SK-N-MC (cell line): ENCODE measurements around the gene CCL16.
"Not testable (repeated sequence)": the region's sequence is repeated elsewhere in the genome, so short reads cannot be mapped to it uniquely, and the experiment has no call there.

Experiments
- DNase-seq: peaks from one replicate; pipeline ENCODE4 v3.0.0-alpha.2; 2011; ENCODE audit warnings: low read depth, low spot score
- H3K27ac ChIP-seq: fragments of 200-600 bp; sonication (generic); 2 replicates; pipeline ENCODE4 v1.5.1; 2016; ENCODE audit warnings: mixed run types
- H3K36me3 ChIP-seq: fragments of 200-600 bp; sonication (generic); 2 replicates; pipeline ENCODE4 v1.6.1; 2017; ENCODE audit warnings: antibody characterized with exemption, low read length, mixed read lengths; ENCODE audit not compliant: insufficient read depth
- H3K4me3 ChIP-seq: fragments of 200-600 bp; sonication (generic); 2 replicates; pipeline ENCODE4 v1.5.1; 2016
- H3K9ac ChIP-seq: fragments of 200-600 bp; sonication (generic); 2 replicates; pipeline ENCODE4 v1.8.0; 2017; ENCODE audit warnings: mixed run types, mixed read lengths; ENCODE audit not compliant: insufficient read length
- H3K9me3 ChIP-seq: fragments of 200-600 bp; sonication (generic); 2 replicates; pipeline ENCODE4 v1.6.1; 2017; ENCODE audit warnings: low read depth, mild to moderate bottlenecking, antibody characterized with exemption, low read length, moderate library complexity, mixed read lengths
- EZH2 ChIP-seq: fragments of 200-600 bp; sonication (generic); IDR thresholded peaks from one replicate; pipeline ENCODE4 v1.6.1; 2017; ENCODE audit warnings: antibody characterized with exemption
- FOXP2 ChIP-seq: optimal IDR thresholded peaks from 2 replicates; pipeline ENCODE3; 2011; ENCODE audit warnings: mild to moderate bottlenecking, moderate library complexity; ENCODE audit not compliant: insufficient read depth; ENCODE audit errors: extremely low read length, control extremely low read depth
- POLR2AphosphoS5 ChIP-seq: IDR thresholded peaks from 2 replicates; pipeline ENCODE4 v1.6.1; 2012; ENCODE audit warnings: mild to moderate bottlenecking, low read depth, low read length, borderline replicate concordance

Gene CCL16

GRCh38 chr17:35963663-35964062 is 17.6 kb downstream of the CCL16 start:
- TF ChIP-seq FOXP2 (no peak), EZH2 (no peak), POLR2AphosphoS5 (no peak)
- Histone ChIP-seq H3K36me3 (no peaks in the 10 kb centered on the region), H3K9me3 (no peaks in the 10 kb centered on the region), H3K27ac (no peak overlapping the region), H3K9ac (no peak overlapping the region), H3K4me3 (no peak overlapping the region)
- no peak for DNase-seq

- no peak for DNase-seq
- TF ChIP-seq EZH2 (no peak), POLR2AphosphoS5 (no peak), FOXP2 (no peak)
- Histone ChIP-seq H3K9me3 (no peaks in the 10 kb centered on the region), H3K27ac (no peak overlapping the region), H3K4me3 (no peak overlapping the region), H3K36me3 (no peaks in the 10 kb centered on the region), H3K9ac (no peak overlapping the region)
Measured at GRCh38 chr17:35953720-35954119, 27.6 kb downstream of the CCL16 start.

DNA sequence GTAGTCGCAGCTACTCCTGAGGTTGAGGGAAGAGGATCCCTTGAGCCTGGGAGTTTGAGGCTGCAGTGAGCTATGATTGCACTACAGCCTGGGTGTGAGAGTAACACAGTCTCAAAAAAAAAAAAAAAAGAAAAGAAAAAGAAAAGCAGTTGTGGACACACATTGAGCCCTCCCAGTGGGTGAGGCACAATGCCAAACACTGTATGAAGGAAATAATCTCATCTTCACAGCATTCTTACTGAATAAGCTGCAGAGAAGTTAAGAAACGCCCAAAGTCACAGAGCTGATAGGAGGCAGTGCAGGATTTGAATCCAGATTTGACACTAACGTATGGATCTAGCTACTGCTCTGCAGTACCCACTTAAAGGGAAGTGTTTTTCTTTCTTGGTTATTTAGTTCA is 31.9 kb downstream of the CCL16 start:
- DNase-seq: no peak
- Histone ChIP-seq H3K36me3 (no peaks in the 10 kb centered on the region), H3K9me3 (no peaks in the 10 kb centered on the region), H3K27ac (no peak overlapping the region), H3K9ac (no peak overlapping the region), H3K4me3 (no peak overlapping the region)
- no peak for TF ChIP-seq POLR2AphosphoS5
- no peak for TF ChIP-seq FOXP2
- TF ChIP-seq EZH2: no peak

DNA sequence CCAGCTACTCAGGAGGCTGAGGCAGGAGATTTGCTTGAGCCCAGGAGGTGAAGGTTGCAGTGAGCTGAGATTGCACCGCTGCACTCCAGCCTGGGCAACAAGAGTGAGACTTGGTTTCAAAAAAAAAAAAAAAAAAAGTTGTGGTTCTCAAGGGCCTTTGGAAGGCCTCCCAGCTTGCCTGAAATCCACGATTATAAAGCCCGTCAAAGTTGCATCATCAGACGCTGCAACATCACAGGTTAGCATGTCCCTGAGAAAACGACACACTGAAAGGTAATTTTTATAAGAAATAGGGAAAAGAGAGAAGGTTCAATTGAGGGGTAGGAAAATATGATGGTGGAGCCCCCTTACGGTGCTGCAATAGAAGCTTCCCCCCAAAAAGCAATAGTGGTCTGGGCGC is 33.2 kb downstream of the CCL16 start:
- no peak for DNase-seq
- Histone ChIP-seq H3K4me3 (no peak overlapping the region), H3K9ac (no peak overlapping the region), H3K36me3 (no peaks in the 10 kb centered on the region), H3K27ac (no peak overlapping the region), H3K9me3 (no peaks in the 10 kb centered on the region)
- TF ChIP-seq EZH2: no peak
- TF ChIP-seq FOXP2: no peak
- no peak for TF ChIP-seq POLR2AphosphoS5

DNA sequence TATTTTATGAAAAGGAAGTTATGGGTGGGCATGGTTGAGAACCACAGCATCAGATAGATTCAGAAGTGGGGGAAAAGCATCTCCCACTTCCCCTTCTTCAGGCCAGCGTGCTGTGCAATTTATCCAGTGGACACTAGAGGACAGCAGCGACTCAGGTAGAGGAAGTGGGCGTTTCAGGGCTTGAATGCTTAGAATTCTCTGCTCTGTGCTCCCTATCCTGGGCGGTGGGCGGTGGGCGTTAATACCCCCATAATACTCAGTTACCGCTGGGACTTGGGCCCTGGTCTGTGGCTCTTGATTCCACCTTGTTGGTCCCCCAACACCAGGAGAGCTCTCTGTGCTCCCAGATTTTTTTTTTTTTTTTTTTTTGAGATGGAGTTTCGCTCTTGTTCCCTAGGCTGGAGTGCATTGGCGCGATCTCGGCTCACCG is 34.1 kb downstream of the CCL16 start:
- H3K9ac ChIP-seq: no peak overlapping the region
- no peak overlapping the region for H3K4me3 ChIP-seq

DNA sequence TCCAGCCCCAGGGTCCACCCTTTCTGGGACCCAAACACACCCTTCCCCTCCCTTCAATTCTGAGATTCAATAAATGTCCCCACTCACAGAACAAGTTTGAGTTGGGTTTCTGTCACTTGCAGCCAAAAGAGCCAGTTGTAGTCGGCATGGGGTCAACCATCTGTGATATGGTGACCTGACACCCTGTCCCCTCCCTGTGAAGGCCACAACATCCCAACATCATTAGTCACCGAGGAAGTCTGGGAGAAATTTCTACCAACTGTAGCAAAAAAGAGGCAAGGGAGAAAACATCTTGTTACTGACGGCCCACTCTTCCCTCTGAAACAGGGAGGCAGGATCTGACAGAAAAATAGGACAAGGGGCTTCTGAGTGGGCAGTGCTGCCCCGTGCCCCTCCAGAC is 37.1 kb downstream of the CCL16 start:
- TF ChIP-seq EZH2 (no peak), POLR2AphosphoS5 (no peak), FOXP2 (no peak)
- Histone ChIP-seq H3K9me3 (no peaks in the 10 kb centered on the region), H3K9ac (no peak overlapping the region), H3K27ac (no peak overlapping the region), H3K4me3 (no peak overlapping the region), H3K36me3 (no peaks in the 10 kb centered on the region)
- DNase-seq: no peak

More for the DNA sequence above, 34.1 kb downstream of the CCL16 start:
- no peak for TF ChIP-seq POLR2AphosphoS5
- TF ChIP-seq FOXP2: no peak
- no peak for TF ChIP-seq EZH2
- Histone ChIP-seq H3K9me3 (no peaks in the 10 kb centered on the region), H3K27ac (no peak overlapping the region), H3K36me3 (no peaks in the 10 kb centered on the region)
- no peak for DNase-seq

- no peaks in the 10 kb centered on the region for H3K9me3 ChIP-seq
- DNase-seq: no peak
- TF ChIP-seq FOXP2: no peak
- TF ChIP-seq EZH2: no peak
- TF ChIP-seq POLR2AphosphoS5: no peak
- H3K27ac ChIP-seq: no peak within 1 kb of the TSS
- no peak within 1 kb of the TSS for H3K9ac ChIP-seq
- no peak within 1 kb of the TSS for H3K4me3 ChIP-seq
- H3K36me3 ChIP-seq: no peaks in the 10 kb centered on the region
Measured at GRCh38 chr17:35943537-35943936, 37.8 kb downstream of the CCL16 start, which contains the start of gene LYZL6. Gene LYZL6, minus strand, starts transcription at chr17:35943713. Its CDS starts 4,357 bp downstream, at chr17:35939356.

DNA sequence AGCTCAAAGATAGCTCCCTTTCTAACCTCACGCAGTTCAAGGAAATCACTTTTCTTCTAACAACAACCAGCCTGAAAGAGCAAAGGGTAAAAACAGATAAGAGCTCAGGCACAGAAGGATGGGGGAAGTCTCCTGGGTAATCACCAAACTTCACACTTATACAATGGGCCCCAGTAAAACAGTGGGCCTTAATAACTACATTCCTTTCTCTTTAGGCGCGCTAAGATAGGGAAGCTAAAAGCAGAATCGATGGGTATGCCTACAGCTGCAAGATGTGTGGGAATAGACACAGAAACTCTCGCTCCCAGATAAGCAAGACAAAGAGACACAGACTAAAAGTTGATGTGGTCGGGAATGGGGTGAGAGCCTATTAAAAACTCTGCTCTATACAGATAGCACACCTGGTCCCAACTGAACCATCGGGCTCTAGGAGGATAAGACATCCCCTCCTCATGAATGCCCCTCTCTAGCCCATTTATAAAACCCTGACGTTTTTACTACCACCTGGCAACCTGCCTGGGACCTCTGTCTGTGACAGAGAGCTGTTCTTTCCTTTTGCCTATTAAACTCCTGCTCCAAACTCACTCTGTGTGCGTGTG is 38.6 kb downstream of the CCL16 start:
- TF ChIP-seq EZH2 (no peak), POLR2AphosphoS5 (no peak), FOXP2 (no peak)
- Histone ChIP-seq H3K4me3 (no peak overlapping the region), H3K36me3 (no peaks in the 10 kb centered on the region), H3K9ac (no peak overlapping the region), H3K27ac (no peak overlapping the region), H3K9me3 (no peaks in the 10 kb centered on the region)
- no peak for DNase-seq

DNA sequence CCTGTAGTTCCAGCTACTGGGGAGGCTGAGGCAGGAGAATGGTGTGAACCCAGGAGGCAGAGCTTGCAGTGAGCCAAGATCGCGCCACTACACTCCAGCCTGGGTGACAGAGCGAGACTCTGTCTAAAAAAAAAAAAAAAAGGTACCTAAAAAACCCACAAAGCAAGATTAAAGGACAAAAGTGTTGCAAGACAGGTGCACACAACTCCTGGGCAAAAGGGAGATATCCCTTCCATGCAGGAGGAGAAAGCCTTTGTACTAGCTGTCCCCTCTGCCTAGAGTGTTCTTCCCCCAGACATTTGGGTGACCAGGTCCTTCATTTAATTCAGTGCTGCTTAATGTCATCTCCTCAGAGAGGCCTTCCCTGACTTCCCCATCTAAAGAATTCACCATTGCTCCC is 42.8 kb downstream of the CCL16 start:
- not testable (repeated sequence) for DNase-seq, H3K27ac ChIP-seq, H3K36me3 ChIP-seq, H3K4me3 ChIP-seq, H3K9ac ChIP-seq, H3K9me3 ChIP-seq
